HepG2 (cell line): Measurements from ENCODE around the gene CLCNKA. TPM values are rescaled to one million over a fixed set of nuclear protein-coding genes. Genes with fewer than 3 reads are reported as not detected.
"Not testable (repeated sequence)": the region's sequence is repeated elsewhere in the genome, so short reads cannot be mapped to it uniquely, and the experiment has no call there.

Experiments
- ATAC-seq: fragments of 200-7000 bp; cut with Tn5 transposase; 3 replicates; pipeline ENCODE4 v1.9.1; 2020; ENCODE audit warnings: mild to moderate bottlenecking, moderate library complexity
- BruUV-seq: library from RNA; stranded (reverse); fragments of 400-500 nt; replicated peaks from 2 replicates; lab custom pipeline; 2021; lab: Mats Ljungman, UMichigan
- CTCF ChIA-PET: fragments of 300-600 bp; formaldehyde crosslinking; extraction: SDS; loops from one replicate; lab custom pipeline; 2021; ENCODE audit warnings: low total read pairs, inconsistent platforms, low intra/inter-chr PET ratio; lab: Yijun Ruan, JAX
- POLR2A ChIA-PET: fragments of 350-600 bp; sonication (Branson Sonifier 250); formaldehyde crosslinking; loops from one replicate; lab custom pipeline; 2020; ENCODE audit warnings: antibody characterized with exemption, inconsistent platforms; lab: Yijun Ruan, JAX
- DNase-seq: peaks from one replicate; pipeline ENCODE4 v3.0.0-alpha.2; 2015; ENCODE audit warnings: low spot score
- FAIRE-seq: peaks from 3 replicates; lab custom pipeline; 2011; peaks lifted over from hg19 to GRCh38; lab: Jason Lieb, UNC
- H2AFZ ChIP-seq: one replicate; pipeline ENCODE4 v1.6.1; 2011; ENCODE audit warnings: low read length, inconsistent platforms
- H3K27ac ChIP-seq: fragments of 300-600 bp; 3 replicates; pipeline ENCODE4 v1.8.0; 2011; ENCODE audit warnings: mixed run types, mild to moderate bottlenecking, mixed read lengths, low read length, inconsistent platforms; ENCODE audit not compliant: insufficient read depth; ENCODE audit errors: extremely low read length
- H3K27me3 ChIP-seq, 2 experiments: fragments of 200-600 bp in 1 of 2; 2 replicates in 1 of 2; 3 replicates in 1 of 2; pipeline versions ENCODE4 v1.6.0 to v1.8.0; 2011; ENCODE audit warnings: low read length in 2 of 2, mild to moderate bottlenecking in 2 of 2, moderate library complexity in 2 of 2, inconsistent platforms in 1 of 2; ENCODE audit not compliant: insufficient read depth in 2 of 2, control insufficient read depth in 1 of 2
- H3K36me3 ChIP-seq, 2 experiments: fragments of 200-600 bp in 1 of 2; replicated peaks in 1 of 2; 2 replicates in 1 of 2; 3 replicates in 1 of 2; pipeline versions ENCODE4 v1.5.1 to v1.8.0; 2011; ENCODE audit warnings: low read length in 2 of 2, inconsistent platforms in 1 of 2; ENCODE audit not compliant: insufficient read depth in 2 of 2, control insufficient read depth in 1 of 2
- H3K4me1 ChIP-seq: 2 replicates; pipeline ENCODE4 v1.5.1; 2012; ENCODE audit warnings: low read length, inconsistent platforms; ENCODE audit not compliant: insufficient read depth
- H3K4me2 ChIP-seq: 2 replicates; pipeline ENCODE4 v1.6.0; 2011; ENCODE audit warnings: low read depth, low read length, inconsistent platforms
- H3K4me3 ChIP-seq, 3 experiments: fragments of 200-600 bp in 1 of 3; sonication (generic), shearing (Covaris generic) in 1 of 3; replicated peaks in 1 of 3; 2 replicates each; pipeline ENCODE4 v1.5.1; 2011 to 2016; ENCODE audit warnings: low read length in 3 of 3, inconsistent platforms in 2 of 3, low read depth in 2 of 3, mild to moderate bottlenecking in 2 of 3, control low read depth in 1 of 3, mixed read lengths in 1 of 3; ENCODE audit not compliant: insufficient read depth in 1 of 3
- H3K79me2 ChIP-seq: one replicate; pipeline ENCODE4 v1.6.1; 2011; ENCODE audit warnings: low read length, inconsistent platforms; ENCODE audit not compliant: insufficient read depth
- H3K9ac ChIP-seq: 2 replicates; pipeline ENCODE4 v1.6.0; 2011; ENCODE audit warnings: mild to moderate bottlenecking, low read depth, low read length, inconsistent platforms; ENCODE audit not compliant: insufficient read depth
- H3K9me3 ChIP-seq: 2 replicates; pipeline ENCODE4 v1.5.1; 2012; ENCODE audit warnings: mild to moderate bottlenecking, low read length
- H4K20me1 ChIP-seq: 2 replicates; pipeline ENCODE4 v1.6.0; 2011; ENCODE audit warnings: inconsistent platforms, mild to moderate bottlenecking, low read length, moderate library complexity; ENCODE audit not compliant: insufficient read depth
- ESRRA ChIP-seq: sonication (generic); formaldehyde crosslinking; IDR thresholded peaks from 2 replicates; pipeline ENCODE4 v1.5.1; 2020; ENCODE audit warnings: mild to moderate bottlenecking, low read depth, missing genetic modification reagents
- HNF4A ChIP-seq: sonication (generic); formaldehyde crosslinking; IDR thresholded peaks from 2 replicates; pipeline ENCODE4 v1.4.0; 2020; ENCODE audit warnings: missing genetic modification reagents
- MED1 ChIP-seq: sonication (generic); formaldehyde crosslinking; IDR thresholded peaks from 2 replicates; pipeline ENCODE4 v1.4.0; 2020; ENCODE audit warnings: missing genetic modification reagents
- PAXIP1 ChIP-seq: sonication (generic); formaldehyde crosslinking; conservative IDR thresholded peaks from 2 replicates; pipeline ENCODE4 v1.4.0; 2020; ENCODE audit warnings: mild to moderate bottlenecking, missing genetic modification reagents, moderate library complexity
- RXRA ChIP-seq: sonication (generic); formaldehyde crosslinking; IDR thresholded peaks from 2 replicates; pipeline ENCODE4 v1.5.1; 2020; ENCODE audit warnings: missing genetic modification reagents
- SALL1 ChIP-seq: sonication (generic); formaldehyde crosslinking; IDR thresholded peaks from 2 replicates; pipeline ENCODE4 v1.8.0; 2022; ENCODE audit warnings: mild to moderate bottlenecking, missing genetic modification reagents
- TFAP4 ChIP-seq: sonication (generic); IDR thresholded peaks from 2 replicates; pipeline ENCODE4 v1.6.1; 2016; ENCODE audit warnings: low read depth, borderline replicate concordance
- THRA ChIP-seq: sonication (generic); formaldehyde crosslinking; IDR thresholded peaks from 2 replicates; pipeline ENCODE4 v1.4.0; 2020; ENCODE audit warnings: missing genetic modification reagents, borderline replicate concordance
- ZNF629 ChIP-seq: sonication (generic); formaldehyde crosslinking; conservative IDR thresholded peaks from 2 replicates; pipeline ENCODE4 v1.5.0; 2020; ENCODE audit warnings: missing genetic modification reagents
- WGBS: methylation state at CpG from one replicate; pipeline ENCODE4 v1.1.6; 2017; ENCODE audit warnings: low lambda C conversion rate; 5-methylcytosine and 5-hydroxymethylcytosine counted together
- in situ Hi-C: cut with HindIII; loops from 2 replicates; pipeline ENCODE4 v1.10.0; 2017; ENCODE audit warnings: low pct_unique_long_range_greater_than_20kb; ENCODE audit not compliant: extremely low pct_ligation_motif_present
- intact Hi-C: fragments of 100-400 bp; cut with micrococcal nuclease; formaldehyde crosslinking; loops from one replicate; pipeline ENCODE4 v1.10.0; 2022; ENCODE audit not compliant: unreplicated experiment
- polyA plus RNA-seq, 8 experiments: library from polyadenylated mRNA; depleted of rRNA in 3 of 8; stranded (reverse) in 7 of 8; unstranded in 1 of 8; fragments of >200 nt; fragmentation: Illumina TruSeq in 4 of 8; extraction: Trizol in 4 of 8; gene quantifications; 2 replicates each; pipeline versions ENCODE4 v1.2.1 to v1.2.3, GENCODE V29; 2011 to 2016; ENCODE audit warnings: low read depth in 4 of 8, missing spikeins in 1 of 8, mixed read lengths in 1 of 8; ENCODE audit not compliant: insufficient read depth in 1 of 8
- total RNA-seq, 5 experiments: library from RNA; depleted of rRNA; stranded (reverse); fragments of >200 nt; fragmentation: Illumina TruSeq; extraction: Trizol; gene quantifications; 2 replicates each; pipeline ENCODE4 v1.2.3, GENCODE V29; 2016; ENCODE audit warnings: low read depth in 1 of 5

CLCNKA gene
- total and polyA plus RNA-seq, 2 of the 13 experiments (the other 11 are each of a cell fraction or from before 2014, with no cell fraction given): 0.03 TPM; not detected in 1

GRCh38 chr1:16056521-16056912 is 34.7 kb downstream of the CLCNKA start:
- H3K36me3 ChIP-seq, ATAC-seq, FAIRE-seq, H3K4me3 ChIP-seq, H3K79me2 ChIP-seq, H2AFZ ChIP-seq, H3K4me2 ChIP-seq, H3K9me3 ChIP-seq, in situ Hi-C loops, H3K9ac ChIP-seq, BruUV-seq, POLR2A ChIA-PET, H3K27ac ChIP-seq, DNase-seq, H4K20me1 ChIP-seq: not testable (repeated sequence)
- CTCF ChIA-PET: interaction anchor here (1.3 to 2.8 kb wide), 2 partner anchors 23 to 47 kb away, joined by 3 to 35 read pairs; no protein-coding TSS in a partner anchor
- Histone ChIP-seq H3K4me1 (peaks cover 19% of the 10 kb centered on the region), H3K27me3 (peaks cover 5 to 28% of the 10 kb centered on the region in 2 experiments; a peak in 3 of 5 replicates)
- TF ChIP-seq ZNF629 (CRISPR knock-in tag): peak; percentile 51; the same call in 1 of the 2 replicates
- WGBS: 31% methylated on average over 2 of the region's 4 CpGs
- intact Hi-C loops: loop anchor here (1.0 to 2.0 kb wide), 2 partner anchors 24 to 47 kb away; no protein-coding TSS in a partner anchor

- CTCF ChIA-PET, BruUV-seq, H3K27ac ChIP-seq, in situ Hi-C loops, H3K9me3 ChIP-seq, H3K79me2 ChIP-seq, H3K4me3 ChIP-seq, H3K36me3 ChIP-seq, H4K20me1 ChIP-seq, POLR2A ChIA-PET, H3K9ac ChIP-seq, H2AFZ ChIP-seq, DNase-seq, H3K4me2 ChIP-seq: not testable (repeated sequence)
- peaks cover 19% of the 10 kb centered on the region for H3K4me1 ChIP-seq
- 2% methylated on average over 7 of the region's 7 CpGs for WGBS
- peaks cover 5 to 28% of the 10 kb centered on the region in 2 experiments; a peak in 3 of 5 replicates for H3K27me3 ChIP-seq
- peak; percentile 15 for FAIRE-seq
- ATAC-seq: peak; percentile 39
- intact Hi-C loops: loop anchor here (2.0 kb wide), 1 partner anchor 25 kb away; no protein-coding TSS in a partner anchor
- TF ChIP-seq TFAP4 (0 out of 2 replicates have a peak, but pooled peaks have one; percentile 26), PAXIP1 (CRISPR knock-in tag) (peak; percentile 51; the same call in 1 of the 2 replicates), MED1 (CRISPR knock-in tag) (peak; percentile 21; the same call in 1 of the 2 replicates), SALL1 (CRISPR knock-in tag) (peak; percentile 47; the same call in 1 of the 2 replicates), HNF4A (CRISPR knock-in tag) (peak; percentile 73), THRA (CRISPR knock-in tag) (peak; percentile 95), RXRA (CRISPR knock-in tag) (peak; percentile 75), ESRRA (CRISPR knock-in tag) (peak; percentile 98)
Observed at GRCh38 chr1:16057314-16057915, 35.6 kb downstream of the CLCNKA start.
